GM18858 (cell line): ENCODE data around the gene TMEM154.
"Not testable (repeated sequence)": the region's sequence is repeated elsewhere in the genome, so short reads cannot be mapped to it uniquely, and the experiment has no call there.

Experiments used
- ATAC-seq: cut with Tn5 transposase; IDR thresholded peaks from one replicate; pipeline ENCODE4 v1.9.1; 2021; ENCODE audit not compliant: unreplicated experiment

The TMEM154 gene

DNA sequence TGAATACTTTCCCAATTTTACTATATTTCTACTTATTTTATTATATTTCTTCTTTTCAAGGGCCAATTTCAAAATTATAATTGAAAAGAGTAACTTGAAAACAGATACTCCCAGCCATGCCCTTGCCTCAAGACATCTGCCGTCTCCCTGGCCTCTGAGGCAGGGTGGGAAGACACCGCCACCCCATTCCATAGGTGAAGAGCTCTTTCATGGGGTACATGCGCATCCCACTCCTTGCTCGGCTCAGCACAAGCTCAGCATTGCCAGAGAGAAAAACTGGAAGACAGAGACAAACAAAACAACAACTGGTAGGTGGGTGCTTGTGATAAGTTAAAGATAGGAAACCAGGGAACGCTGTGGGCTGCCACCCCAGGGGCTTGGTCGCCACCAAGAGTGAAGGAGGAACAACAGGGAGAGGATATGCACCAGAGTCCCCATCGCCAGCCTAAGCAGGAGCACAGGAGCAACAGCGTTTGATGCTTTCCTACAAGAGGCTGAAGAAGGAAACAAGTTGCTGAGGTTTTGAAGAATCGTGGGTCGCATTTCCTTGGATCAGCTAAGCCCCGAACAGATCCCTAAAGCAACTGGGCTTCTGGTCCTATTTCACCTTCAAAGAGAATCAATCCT is 11.3 kb downstream of the TMEM154 start:
- no peak for ATAC-seq

DNA sequence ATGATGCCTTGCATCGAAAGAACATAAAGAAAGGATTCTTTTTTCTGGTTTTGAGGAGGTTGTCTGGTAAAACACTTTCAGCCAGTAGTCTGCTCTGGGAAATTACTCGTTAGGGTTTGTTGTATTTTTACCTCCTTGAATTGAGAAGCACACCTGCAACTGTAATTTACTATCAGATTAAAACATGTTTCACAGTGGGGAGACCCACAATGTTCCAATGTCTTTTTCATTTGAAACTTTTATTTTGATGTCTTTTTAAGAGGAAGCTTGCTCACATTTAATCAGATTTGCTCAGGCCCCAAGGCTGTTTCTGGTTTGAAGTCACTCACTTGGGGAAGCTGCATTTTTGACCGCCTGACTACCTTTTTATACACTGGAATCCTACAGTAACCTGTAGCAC is 12.0 kb downstream of the TMEM154 start:
- ATAC-seq: no peak

DNA sequence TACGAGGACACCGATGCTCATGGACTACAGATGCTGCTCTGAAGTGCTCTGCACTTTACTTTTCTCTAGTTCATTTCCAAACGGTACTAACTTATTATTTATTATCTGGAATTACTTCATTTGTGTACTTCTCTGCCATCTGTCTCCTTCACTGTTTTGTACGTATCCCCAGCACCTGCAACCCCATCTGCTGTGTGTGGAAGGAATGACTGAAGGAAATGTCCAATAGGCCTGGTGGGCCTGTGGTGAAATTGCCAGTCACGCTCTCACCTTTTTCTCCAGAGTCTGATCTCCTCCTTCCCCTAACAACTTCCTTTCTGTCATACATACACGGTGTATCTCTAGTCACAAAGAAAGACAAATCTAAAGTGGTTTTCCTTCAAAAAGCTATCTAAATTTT is 12.9 kb downstream of the TMEM154 start:
- ATAC-seq: no peak

DNA sequence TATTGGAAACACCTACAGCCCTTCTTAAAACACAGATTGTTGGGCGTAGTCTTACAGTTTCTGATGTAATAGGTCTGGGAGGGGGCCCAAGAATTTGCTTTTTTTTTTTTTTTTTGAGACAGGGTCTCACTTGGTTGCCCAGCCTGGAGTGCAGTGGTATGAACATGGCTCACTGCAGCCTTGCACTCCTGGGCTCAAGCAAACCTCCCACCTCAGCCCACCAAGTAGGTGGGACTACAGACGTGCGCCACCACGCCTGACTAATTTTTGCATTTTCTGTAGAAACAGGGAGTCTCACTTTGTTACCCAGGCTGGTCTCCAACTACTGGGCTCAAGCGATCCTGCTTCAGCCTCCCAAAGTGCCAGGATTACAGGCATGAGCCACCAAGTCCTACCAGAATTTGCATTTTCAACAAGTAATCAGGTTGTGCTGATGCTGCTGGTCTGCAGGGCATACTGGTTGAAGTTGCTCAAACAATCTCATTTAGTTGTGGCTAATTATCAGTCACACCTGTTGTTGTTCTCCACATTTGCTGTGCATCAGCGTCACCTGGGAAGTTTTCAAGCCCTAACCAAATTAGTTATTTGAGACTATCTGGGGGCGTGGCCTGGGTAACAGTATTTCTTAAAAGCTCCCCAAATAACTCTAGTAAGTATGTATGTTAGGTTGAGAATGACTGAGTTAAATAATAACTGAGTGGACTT is 14.0 kb downstream of the TMEM154 start:
- ATAC-seq: no peak

DNA sequence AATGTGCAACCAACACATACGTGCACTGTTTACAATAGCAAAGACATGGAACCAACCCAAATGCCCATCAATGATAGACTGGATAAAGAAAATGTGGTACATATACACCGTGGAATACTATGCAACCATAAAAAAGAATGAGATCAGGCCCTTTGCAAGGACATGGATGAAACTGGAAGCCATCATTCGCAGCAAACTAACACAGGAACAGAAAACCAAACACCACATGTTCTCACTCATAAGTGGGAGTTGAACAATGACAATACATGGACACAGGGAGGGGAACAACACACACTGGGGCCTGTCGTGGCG is 15.8 kb downstream of the TMEM154 start:
- not testable (repeated sequence) for ATAC-seq

DNA sequence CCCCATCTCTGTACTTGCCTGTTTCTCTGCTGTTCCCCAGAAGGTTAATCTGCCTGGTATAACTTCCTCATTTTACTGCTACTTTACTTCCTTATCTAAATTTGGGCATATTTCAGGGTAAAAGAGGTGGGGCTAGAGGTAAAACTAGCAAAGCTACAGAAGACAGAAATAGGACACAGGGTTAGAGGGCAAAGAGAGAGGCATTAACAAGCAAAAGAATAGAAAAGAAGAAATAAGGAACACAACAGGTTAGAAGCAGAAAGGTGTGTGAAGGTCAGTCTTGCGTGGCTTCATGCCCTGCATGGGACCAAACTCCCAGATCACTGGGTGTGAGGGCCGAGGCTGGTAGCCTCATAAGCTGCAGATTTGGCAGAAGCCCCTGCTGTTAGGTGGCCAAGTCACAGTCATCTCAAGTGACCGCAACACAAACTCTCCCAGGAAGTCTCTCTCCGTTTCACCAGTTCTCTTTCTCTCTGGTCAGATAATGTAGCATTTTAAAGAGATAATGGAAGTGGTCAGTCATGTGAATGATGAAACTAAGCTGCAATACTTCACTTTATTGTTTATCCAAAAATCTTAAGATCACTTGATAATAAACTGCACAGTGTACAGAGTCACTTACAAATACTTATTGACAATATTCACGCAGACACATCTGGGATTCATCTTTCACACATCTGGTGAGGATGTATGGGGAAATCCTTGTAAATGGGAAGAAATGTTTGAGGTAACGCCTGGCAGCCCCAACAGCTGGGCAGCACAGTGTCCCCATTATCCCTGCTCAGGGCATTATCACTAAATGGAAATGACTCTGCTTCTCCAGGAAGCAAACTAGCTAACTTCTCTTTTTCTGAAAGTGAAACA is 16.4 kb downstream of the TMEM154 start:
- peak; percentile 49 for ATAC-seq

DNA sequence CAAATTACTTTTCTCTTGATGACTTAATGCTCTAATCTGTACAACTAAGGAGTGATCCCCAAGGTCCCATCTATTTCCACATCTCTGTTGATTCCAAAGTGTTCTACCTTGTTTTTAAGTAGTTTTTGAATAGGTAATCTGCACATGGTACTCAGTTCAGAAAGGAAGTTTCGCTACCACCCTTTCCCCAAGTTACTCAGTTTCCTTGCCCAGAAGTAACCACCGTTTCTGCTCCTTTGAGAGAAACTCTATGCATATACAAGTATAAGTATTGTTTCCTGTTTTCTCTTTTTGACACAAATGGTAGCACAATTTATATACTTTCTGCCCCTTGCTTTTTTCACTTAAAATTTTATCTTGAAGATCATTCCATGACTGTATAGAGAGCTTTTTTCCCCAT is 18.1 kb downstream of the TMEM154 start:
- ATAC-seq: no peak

DNA sequence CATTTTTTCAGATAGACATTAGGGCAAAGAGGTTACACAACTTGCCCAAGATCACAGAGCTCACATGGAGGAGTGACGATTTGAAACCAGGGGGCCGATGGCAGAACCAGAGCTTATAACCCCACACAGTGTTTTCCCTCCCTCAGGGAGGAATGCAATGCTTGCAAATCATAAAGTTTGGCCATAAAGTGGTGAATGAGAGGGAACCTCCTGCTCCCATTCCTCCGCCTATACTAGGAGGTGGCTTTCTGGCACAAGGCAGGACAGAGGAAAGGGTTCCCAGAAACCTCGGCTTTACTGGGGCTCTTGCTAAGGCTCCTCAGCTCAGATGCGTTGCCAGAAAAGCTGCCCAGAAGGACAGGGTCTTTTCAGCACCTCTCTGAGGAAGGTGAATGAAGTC is 19.3 kb downstream of the TMEM154 start:
- ATAC-seq: no peak

DNA sequence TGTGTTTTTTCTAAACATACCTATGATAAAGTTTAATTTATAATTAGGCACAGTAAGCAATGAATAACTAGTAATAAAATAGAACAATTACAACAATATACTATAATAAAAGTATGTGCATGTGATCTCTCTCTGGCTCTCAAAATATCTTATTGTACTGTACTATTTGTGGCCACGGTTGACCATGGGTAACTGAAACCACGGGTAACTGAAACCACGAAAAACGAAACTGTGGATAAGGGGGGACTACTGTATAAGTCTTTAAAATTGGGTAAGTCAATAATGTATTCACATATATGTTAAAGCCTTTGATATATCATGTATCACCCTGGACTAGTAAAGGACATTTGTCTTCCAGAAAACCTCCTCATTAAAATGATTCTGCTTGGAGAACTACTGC is 20.0 kb downstream of the TMEM154 start:
- no peak for ATAC-seq

DNA sequence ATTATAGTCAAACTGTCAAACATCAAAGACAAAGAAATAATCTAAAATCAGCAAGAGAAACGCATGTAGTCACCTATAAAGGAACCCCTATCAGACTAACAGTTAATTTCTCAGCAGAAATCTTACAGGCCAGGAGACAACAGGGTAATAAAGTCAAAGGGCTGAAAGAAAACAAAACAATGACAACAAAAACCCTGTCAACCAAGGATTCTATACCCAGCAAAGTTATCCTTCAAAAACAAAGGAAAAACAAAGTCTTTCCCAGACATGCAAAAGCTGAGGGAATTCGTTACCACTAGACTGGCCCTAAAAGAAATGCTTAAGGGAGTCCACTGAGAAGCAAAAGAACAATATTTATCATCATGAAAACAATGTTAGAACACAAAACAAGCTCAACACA is 22.1 kb downstream of the TMEM154 start:
- ATAC-seq: no peak

DNA sequence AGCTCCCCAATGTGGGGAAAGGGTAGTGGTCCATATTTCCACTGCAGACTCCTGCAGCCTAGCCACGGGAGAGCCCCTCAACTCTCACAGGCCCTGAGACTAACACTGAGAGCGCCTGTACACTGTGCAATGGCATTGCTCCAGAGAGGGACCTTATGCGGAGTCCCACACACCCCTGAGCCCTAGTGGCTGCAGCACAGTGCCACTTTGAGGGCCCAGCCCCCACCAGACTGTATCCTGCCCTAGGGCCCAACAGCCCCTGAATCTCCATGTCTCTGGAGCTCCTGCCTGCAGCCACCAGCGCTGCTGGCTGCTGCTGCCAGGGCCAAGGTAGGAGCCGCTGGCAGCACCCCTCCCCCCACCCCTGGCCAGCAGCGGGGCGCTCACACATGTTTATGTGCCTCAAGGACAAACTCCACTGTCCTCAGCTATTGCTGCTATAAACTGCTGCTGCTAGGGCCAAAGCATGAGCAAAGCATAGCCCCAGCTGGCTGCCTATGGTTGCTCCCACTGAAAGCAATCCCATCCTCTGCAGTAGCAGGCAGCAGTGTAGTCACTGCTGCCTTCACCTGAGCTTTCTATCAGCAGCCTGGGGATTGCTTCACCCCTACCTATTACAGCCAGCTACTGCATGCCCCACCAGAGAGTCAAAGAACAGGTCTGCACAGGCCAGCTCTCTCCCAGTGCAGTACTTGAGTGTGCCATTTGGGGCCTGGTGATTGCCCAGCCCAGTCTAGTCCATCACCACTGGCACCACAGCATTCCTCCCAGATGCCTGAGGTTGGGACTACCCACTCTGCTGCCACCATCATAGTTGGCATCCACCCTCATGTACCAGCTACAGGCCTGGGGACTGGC is 24.3 kb downstream of the TMEM154 start:
- ATAC-seq: no peak

DNA sequence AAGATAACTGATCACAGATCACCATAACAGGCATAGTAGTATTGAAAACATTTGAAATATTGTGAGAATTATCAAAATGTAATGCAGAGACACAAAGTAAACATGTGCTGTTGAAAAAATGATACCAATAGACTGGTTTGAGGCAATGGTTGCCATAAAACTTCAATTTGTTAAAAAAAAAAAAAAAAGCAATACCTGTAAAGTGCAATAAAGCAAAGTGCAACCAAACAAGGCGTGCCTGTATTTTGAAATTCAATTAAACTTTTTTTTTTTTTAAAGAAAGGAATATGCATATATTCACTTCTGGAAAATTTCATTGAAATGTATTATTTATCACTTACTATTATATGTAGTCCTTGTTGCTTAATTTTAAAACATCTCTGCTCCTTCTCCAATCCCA is 27.7 kb downstream of the TMEM154 start:
- no peak for ATAC-seq

DNA sequence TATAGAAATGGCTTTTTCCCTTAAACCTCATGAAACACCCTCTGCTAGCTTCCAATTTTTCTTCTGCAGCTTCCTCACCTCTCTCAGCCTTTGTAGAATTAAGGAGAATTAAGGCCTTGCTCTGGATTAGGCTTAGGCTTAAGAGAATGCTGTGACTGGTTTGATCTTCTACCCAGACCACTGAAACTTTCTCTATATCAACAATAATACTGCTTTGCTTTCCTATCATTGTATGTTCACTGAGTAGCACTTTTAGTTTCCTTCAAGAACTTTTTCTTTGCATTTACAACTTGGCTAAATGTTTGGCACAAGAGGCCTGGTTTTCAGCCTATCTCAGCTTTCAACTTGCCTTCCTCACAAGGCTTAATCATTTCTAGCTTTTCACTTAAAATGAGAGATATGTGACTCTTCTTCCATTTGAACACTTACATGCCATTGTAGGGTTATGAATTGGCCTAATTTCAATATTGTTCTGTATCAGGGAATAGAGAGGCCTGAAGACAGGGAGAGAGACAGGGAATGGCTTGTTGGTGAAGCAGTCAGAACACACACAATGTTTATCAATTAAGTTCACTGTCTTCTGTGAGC is 28.2 kb downstream of the TMEM154 start:
- no peak for ATAC-seq

DNA sequence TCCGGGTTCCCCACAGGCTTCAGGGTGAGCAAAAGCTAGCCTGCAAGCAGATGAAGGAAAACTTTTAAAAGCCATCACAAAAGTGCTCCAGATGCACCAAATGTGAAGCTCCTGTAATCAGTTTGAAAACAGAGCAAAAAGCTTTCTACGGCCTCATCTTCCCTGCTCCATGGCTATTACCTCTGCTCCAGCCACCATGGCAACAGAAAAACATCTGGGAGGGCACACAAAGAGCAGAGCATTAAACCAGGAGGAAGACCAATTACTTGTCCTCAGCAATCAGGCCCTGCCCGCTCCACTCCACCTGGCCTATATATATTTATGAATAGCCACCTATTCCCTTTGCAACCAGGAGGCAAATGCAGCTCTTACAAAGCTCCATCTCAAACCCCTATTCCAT is 33.6 kb downstream of the TMEM154 start:
- ATAC-seq: no peak

DNA sequence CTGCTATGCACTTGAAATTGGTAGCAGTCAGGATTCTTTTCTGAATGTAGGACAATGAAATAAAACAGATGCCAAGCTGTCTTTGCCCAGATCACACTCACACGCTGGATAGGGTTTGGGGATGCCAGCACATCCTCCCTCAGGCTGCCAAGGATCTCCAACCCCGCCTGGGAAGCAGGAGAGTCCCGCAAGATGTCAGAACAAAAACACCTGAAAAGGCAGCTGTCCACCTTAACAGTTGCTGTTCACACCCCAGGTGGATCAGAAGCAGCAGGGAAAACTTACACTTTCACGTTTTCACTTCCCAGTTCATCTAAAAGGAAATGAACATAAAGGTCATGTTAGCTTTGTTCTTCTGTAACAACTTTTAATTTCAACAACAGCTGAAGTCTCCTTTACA is 35.7 kb downstream of the TMEM154 start:
- ATAC-seq: no peak

DNA sequence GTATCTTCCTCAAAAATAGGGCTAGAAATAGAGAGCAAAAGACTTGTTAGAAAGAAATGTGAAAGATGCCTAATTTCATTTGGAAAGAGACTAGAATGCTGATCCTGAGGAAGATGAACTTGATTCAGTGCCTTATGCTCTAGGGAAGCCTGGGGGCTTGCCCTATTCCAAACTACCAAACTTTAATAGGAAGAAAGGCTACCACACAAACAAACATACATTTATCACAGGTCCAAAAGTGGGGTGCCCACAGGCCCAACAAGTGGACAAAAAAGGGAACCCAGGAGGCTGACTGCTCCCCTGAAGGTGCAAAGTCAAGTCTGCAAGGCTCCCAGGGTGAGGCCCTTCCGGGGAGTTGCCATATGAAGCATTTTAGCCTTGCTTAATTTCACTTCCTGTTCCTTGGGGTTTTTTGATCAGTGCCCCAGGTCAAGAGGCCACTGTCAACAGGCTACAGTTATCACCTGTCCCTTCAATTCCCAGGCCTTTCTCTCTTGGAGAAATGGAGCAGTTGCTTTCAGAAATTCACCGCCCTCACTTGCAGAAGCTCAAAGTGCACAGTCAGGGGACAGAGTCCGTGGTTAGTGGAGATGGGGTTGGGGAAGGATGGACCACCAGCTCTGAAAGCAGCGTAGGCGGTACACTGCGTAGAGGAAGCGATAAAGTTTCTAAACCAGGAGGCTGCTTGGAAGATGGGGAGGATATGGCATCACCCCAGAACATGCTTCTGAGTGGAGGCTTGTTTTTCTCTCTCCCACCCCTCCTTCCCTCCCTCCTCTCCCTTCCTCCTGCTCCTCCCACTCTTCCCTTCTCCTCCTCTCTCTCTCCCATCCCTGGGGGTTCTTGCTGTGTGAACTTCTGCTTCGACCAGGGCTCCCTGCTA is 36.4 kb downstream of the TMEM154 start:
- ATAC-seq: peak; percentile 78

DNA sequence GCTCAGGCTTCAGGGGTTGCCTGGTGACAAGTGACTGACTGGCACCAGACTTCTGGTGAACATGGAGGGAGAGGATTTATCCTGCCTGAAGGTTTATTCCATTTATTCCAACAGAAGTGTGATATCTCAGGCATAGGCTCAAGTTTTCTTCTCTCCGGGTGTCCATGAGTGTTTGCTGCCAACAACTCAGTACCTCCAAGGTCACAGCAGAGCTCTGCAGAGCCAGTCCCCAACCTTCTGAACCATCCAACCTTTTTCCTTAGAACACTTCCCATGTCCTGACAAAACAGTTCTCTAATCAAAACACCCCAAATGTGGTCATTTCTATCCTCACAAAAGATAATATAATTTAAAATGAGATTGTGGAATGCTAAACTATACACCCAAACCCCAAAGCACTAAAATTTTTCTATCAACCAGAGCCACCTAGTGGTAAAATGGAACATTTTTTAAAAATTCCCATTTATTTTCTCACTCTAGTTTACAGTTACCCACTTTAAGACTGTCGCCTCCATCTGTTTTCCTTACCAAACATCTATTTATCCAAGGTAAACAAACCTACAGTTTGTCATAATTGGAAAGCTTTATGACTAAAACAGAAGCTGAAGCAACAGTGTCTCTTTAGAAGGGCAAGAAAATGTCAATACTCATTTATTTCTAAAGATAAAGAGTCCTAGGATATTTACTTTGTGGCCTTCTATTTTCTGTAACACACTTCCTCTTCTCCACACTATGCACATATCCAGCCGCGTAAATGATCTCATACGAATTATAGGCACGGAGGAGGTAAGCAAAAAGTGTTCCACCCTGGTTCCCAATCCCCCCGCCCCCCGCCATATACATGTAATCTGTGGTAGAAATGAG is 39.5 kb downstream of the TMEM154 start:
- no peak for ATAC-seq

DNA sequence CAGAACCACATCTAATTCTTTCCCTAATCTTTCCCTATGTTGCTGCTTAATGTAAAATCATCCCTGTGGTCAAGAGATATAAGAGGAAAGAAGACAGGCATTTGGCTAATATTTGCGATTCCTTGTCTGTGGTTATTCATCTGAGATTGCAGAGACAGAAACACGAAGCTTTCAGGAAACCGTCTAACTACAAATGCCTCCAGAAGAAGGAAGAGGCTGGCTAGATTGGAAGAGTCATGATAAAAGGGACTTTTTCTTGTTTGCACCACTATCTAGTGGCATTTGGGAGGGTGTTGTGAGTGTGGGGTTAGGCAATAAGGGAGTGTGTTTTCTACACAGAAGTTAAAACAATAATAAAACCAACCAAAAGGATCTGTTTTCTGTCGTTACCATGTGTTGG is 43.9 kb downstream of the TMEM154 start:
- ATAC-seq: no peak
